HCT116 (cell line): ENCODE measurements around the gene ZNF333. TPM values are rescaled to one million over a fixed set of nuclear protein-coding genes. Genes with fewer than 3 reads are reported as not detected.

Experiments used
- ATAC-seq: fragments of 200-7000 bp; cut with Tn5 transposase; 2 replicates; pipeline ENCODE4 v1.9.1; 2020; ENCODE audit warnings: mild to moderate bottlenecking, moderate library complexity
- BruUV-seq: library from RNA; stranded (reverse); fragments of 400-500 nt; replicated peaks from 2 replicates; lab custom pipeline; 2021; lab: Mats Ljungman, UMichigan
- CTCF ChIA-PET: fragments of 300-600 bp; sonication (Branson Sonifier 250); formaldehyde crosslinking; loops from one replicate; lab custom pipeline; 2021; ENCODE audit warnings: antibody characterized with exemption; lab: Charles Lee
- POLR2A ChIA-PET: fragments of 300-600, 350-600 bp; sonication (Branson Sonifier 250); formaldehyde crosslinking; loops from one replicate; lab custom pipeline; 2021; ENCODE audit warnings: antibody characterized with exemption; lab: Charles Lee
- RAD21 ChIA-PET, 2 experiments: fragments of 300-600 bp; sonication (Branson Sonifier 250); formaldehyde crosslinking; loops; one replicate each; lab custom pipeline; 2023; ENCODE audit warnings: low total read pairs in 2 of 2; ENCODE audit not compliant: uncharacterized antibody in 2 of 2, unreplicated experiment in 2 of 2, low non-redundant PET in 1 of 2; lab: Charles Lee
- DNase-seq: peaks from one replicate; pipeline ENCODE4 v3.0.0-alpha.2; 2010; ENCODE audit warnings: low read depth, low spot score
- H2AFZ ChIP-seq: fragments of 200-600 bp; shearing (Covaris generic), sonication (generic); 2 replicates; pipeline ENCODE4 v1.6.1; 2017; ENCODE audit warnings: low read depth, mixed run types, mixed read lengths, antibody characterized with exemption, low read length; ENCODE audit not compliant: poor library complexity, severe bottlenecking
- H3K27ac ChIP-seq: 2 replicates; pipeline ENCODE4 v1.5.1; 2012; ENCODE audit warnings: low read depth, low read length
- H3K27me3 ChIP-seq: fragments of 200-600 bp; sonication (generic); 2 replicates; pipeline ENCODE4 v1.6.1; 2016; ENCODE audit warnings: mixed run types, low read length, mixed read lengths; ENCODE audit not compliant: insufficient read depth
- H3K36me3 ChIP-seq, 2 experiments: fragments of 200-500 bp in 1 of 2; fragments of 200-600 bp in 1 of 2; sonication (Bioruptor generic) in 1 of 2; sonication (generic) in 1 of 2; 2 replicates each; pipeline versions ENCODE4 v1.5.1 to v1.6.1; 2014 to 2016; ENCODE audit warnings: low read length in 2 of 2, inconsistent platforms in 1 of 2, mixed read lengths in 1 of 2, mixed run types in 1 of 2; ENCODE audit not compliant: insufficient read depth in 2 of 2, control insufficient read depth in 1 of 2
- H3K4me1 ChIP-seq, 2 experiments: fragments of 200-600 bp in 1 of 2; sonication (generic) in 1 of 2; 2 replicates each; pipeline versions ENCODE4 v1.5.1 to v1.6.1; 2012 to 2017; ENCODE audit warnings: low read length in 2 of 2, inconsistent platforms in 1 of 2, mild to moderate bottlenecking in 1 of 2, mixed read lengths in 1 of 2, mixed run types in 1 of 2, moderate library complexity in 1 of 2; ENCODE audit not compliant: insufficient read depth in 2 of 2, control insufficient read depth in 1 of 2
- H3K4me2 ChIP-seq: fragments of 200-600 bp; sonication (generic); 2 replicates; pipeline ENCODE4 v1.6.1; 2017; ENCODE audit warnings: mixed run types, low read length, mixed read lengths
- H3K4me3 ChIP-seq, 2 experiments: fragments of 200-600 bp in 1 of 2; sonication (generic) in 1 of 2; replicated peaks in 1 of 2; 2 replicates each; pipeline ENCODE4 v1.5.1; 2011 to 2016; ENCODE audit warnings: low read length in 2 of 2, control low read depth in 1 of 2, low read depth in 1 of 2, mild to moderate bottlenecking in 1 of 2, mixed read lengths in 1 of 2, mixed run types in 1 of 2
- H3K79me2 ChIP-seq: fragments of 200-600 bp; sonication (generic); 2 replicates; pipeline ENCODE4 v1.6.1; 2017; ENCODE audit warnings: mild to moderate bottlenecking, mixed run types, low read length, moderate library complexity, mixed read lengths; ENCODE audit not compliant: insufficient read depth
- H3K9ac ChIP-seq: fragments of 200-600 bp; sonication (generic); 2 replicates; pipeline ENCODE4 v1.6.1; 2016; ENCODE audit warnings: low read length, mixed read lengths
- H3K9me2 ChIP-seq: fragments of 200-600 bp; sonication (generic), shearing (Covaris generic); 2 replicates; pipeline ENCODE4 v1.6.1; 2017; ENCODE audit warnings: mixed run types, mild to moderate bottlenecking, moderate library complexity; ENCODE audit not compliant: insufficient read depth
- H3K9me3 ChIP-seq, 2 experiments: fragments of 200-500 bp in 1 of 2; fragments of 200-600 bp in 1 of 2; sonication (Bioruptor generic) in 1 of 2; sonication (generic) in 1 of 2; 2 replicates each; pipeline ENCODE4 v1.6.1; 2014 to 2017; ENCODE audit warnings: low read length in 2 of 2, mixed read lengths in 2 of 2, inconsistent platforms in 1 of 2, low read depth in 1 of 2, mild to moderate bottlenecking in 1 of 2, mixed run types in 1 of 2, moderate library complexity in 1 of 2; ENCODE audit not compliant: control insufficient read depth in 1 of 2, insufficient read depth in 1 of 2
- H4K20me1 ChIP-seq: fragments of 200-600 bp; sonication (generic), shearing (Covaris generic); 2 replicates; pipeline ENCODE4 v1.6.1; 2017; ENCODE audit warnings: mixed run types, mild to moderate bottlenecking, moderate library complexity; ENCODE audit not compliant: insufficient read depth
- ATF3 ChIP-seq: IDR thresholded peaks from 2 replicates; pipeline ENCODE4 v1.6.1; 2012
- ELF1 ChIP-seq: IDR thresholded peaks from 2 replicates; pipeline ENCODE4 v1.6.1; 2012; ENCODE audit warnings: low read depth, borderline replicate concordance
- JUND ChIP-seq: IDR thresholded peaks from 2 replicates; pipeline ENCODE4 v1.6.1; 2012
- POLR2AphosphoS5 ChIP-seq: IDR thresholded peaks from 2 replicates; pipeline ENCODE4 v1.6.1; 2011; ENCODE audit warnings: mild to moderate bottlenecking, low read depth, low read length, moderate library complexity
- RAD21 ChIP-seq: IDR thresholded peaks from 2 replicates; pipeline ENCODE4 v1.6.1; 2012; ENCODE audit warnings: low read depth, mild to moderate bottlenecking
- SIN3A ChIP-seq: IDR thresholded peaks from 2 replicates; pipeline ENCODE4 v1.6.1; 2012; ENCODE audit warnings: low read depth
- intact Hi-C: fragments of 100-400 bp; cut with micrococcal nuclease; formaldehyde crosslinking; loops from 2 replicates; pipeline ENCODE4 v1.10.0; 2022
- total RNA-seq: library from RNA; stranded (reverse); gene quantifications from one replicate; pipeline ENCODE4 v1.2.1, GENCODE V29; 2021; ENCODE audit not compliant: unreplicated experiment
- TF ChIP-seq, protein P1 (sequence below), 3 experiments: fragments of 200-600 bp in 1 of 3; sonication (generic) in 1 of 3; IDR thresholded peaks in 2 of 3; conservative IDR thresholded peaks in 1 of 3; 2 replicates each; pipeline ENCODE4 v1.5.1; 2012 to 2017; ENCODE audit warnings: low read depth in 2 of 3, low read length in 2 of 3, antibody characterized with exemption in 1 of 3, borderline replicate concordance in 1 of 3, control low read depth in 1 of 3, mild to moderate bottlenecking in 1 of 3, mixed read lengths in 1 of 3, mixed run types in 1 of 3, moderate library complexity in 1 of 3; ENCODE audit not compliant: insufficient read depth in 1 of 3
- TF ChIP-seq, protein P2 (sequence below): IDR thresholded peaks from 2 replicates; pipeline ENCODE4 v1.6.1; 2012; ENCODE audit warnings: low read depth

Gene ZNF333
- total RNA-seq, 1 experiment from 2014 or later = 9.2 TPM

GRCh38 chr19:14769201-14769600, 79.4 kb downstream of the ZNF333 start:
- RAD21 ChIA-PET = interaction anchor here in 1 of 2 experiments (0.7 kb wide), 1 partner anchor 7 kb away, joined by 3 read pairs; no protein-coding TSS in a partner anchor
- no TSS peak for BruUV-seq
- no peak overlapping the region for H2AFZ ChIP-seq
- POLR2A ChIA-PET = no interaction called here
- H3K27me3 ChIP-seq = no peaks in the 10 kb centered on the region
- no peak overlapping the region for H3K4me3 ChIP-seq
- no peak overlapping the region for H3K9ac ChIP-seq
- TF ChIP-seq SIN3A (no peak), POLR2AphosphoS5 (no peak), JUND (no peak), ATF3 (no peak), ELF1 (no peak), RAD21 (no peak)
- TF ChIP-seq, protein P1, sequence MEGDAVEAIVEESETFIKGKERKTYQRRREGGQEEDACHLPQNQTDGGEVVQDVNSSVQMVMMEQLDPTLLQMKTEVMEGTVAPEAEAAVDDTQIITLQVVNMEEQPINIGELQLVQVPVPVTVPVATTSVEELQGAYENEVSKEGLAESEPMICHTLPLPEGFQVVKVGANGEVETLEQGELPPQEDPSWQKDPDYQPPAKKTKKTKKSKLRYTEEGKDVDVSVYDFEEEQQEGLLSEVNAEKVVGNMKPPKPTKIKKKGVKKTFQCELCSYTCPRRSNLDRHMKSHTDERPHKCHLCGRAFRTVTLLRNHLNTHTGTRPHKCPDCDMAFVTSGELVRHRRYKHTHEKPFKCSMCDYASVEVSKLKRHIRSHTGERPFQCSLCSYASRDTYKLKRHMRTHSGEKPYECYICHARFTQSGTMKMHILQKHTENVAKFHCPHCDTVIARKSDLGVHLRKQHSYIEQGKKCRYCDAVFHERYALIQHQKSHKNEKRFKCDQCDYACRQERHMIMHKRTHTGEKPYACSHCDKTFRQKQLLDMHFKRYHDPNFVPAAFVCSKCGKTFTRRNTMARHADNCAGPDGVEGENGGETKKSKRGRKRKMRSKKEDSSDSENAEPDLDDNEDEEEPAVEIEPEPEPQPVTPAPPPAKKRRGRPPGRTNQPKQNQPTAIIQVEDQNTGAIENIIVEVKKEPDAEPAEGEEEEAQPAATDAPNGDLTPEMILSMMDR (IDR thresholded peaks at IDR 0.05 in 2 of 3, conservative IDR thresholded peaks at IDR 0.05 in 1 of 3; ENCODE audit: borderline replicate concordance in 1 of 3, insufficient read depth in 1 of 3, low read depth in 2 of 3, low read length in 2 of 3) = no peak
- TF ChIP-seq, protein P2, sequence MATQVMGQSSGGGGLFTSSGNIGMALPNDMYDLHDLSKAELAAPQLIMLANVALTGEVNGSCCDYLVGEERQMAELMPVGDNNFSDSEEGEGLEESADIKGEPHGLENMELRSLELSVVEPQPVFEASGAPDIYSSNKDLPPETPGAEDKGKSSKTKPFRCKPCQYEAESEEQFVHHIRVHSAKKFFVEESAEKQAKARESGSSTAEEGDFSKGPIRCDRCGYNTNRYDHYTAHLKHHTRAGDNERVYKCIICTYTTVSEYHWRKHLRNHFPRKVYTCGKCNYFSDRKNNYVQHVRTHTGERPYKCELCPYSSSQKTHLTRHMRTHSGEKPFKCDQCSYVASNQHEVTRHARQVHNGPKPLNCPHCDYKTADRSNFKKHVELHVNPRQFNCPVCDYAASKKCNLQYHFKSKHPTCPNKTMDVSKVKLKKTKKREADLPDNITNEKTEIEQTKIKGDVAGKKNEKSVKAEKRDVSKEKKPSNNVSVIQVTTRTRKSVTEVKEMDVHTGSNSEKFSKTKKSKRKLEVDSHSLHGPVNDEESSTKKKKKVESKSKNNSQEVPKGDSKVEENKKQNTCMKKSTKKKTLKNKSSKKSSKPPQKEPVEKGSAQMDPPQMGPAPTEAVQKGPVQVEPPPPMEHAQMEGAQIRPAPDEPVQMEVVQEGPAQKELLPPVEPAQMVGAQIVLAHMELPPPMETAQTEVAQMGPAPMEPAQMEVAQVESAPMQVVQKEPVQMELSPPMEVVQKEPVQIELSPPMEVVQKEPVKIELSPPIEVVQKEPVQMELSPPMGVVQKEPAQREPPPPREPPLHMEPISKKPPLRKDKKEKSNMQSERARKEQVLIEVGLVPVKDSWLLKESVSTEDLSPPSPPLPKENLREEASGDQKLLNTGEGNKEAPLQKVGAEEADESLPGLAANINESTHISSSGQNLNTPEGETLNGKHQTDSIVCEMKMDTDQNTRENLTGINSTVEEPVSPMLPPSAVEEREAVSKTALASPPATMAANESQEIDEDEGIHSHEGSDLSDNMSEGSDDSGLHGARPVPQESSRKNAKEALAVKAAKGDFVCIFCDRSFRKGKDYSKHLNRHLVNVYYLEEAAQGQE = no peak
- H3K27ac ChIP-seq = no peak overlapping the region
- no peaks in the 10 kb centered on the region for H3K79me2 ChIP-seq
- CTCF ChIA-PET = no interaction called here
- intact Hi-C loops = no loop called here
- H3K36me3 ChIP-seq = peaks cover 5 to 17% of the 10 kb centered on the region in 2 experiments; a peak in 2 of 4 replicates
- no peaks in the 10 kb centered on the region for H3K4me1 ChIP-seq
- no peak overlapping the region for H3K4me2 ChIP-seq
- H4K20me1 ChIP-seq = no peaks in the 10 kb centered on the region
- DNase-seq = no peak
- ATAC-seq = no peak
- H3K9me3 ChIP-seq = no peaks in the 10 kb centered on the region
- H3K9me2 ChIP-seq = no peaks in the 10 kb centered on the region
